AG09309 (cell line): ENCODE results near the gene ARAF.

ENCODE experiments used
- DNase-seq: peaks from one replicate; pipeline ENCODE4 v3.0.0-alpha.2; 2010; ENCODE audit warnings: low read depth
- H3K4me3 ChIP-seq: 2 replicates; pipeline ENCODE4 v1.5.1; 2011; ENCODE audit warnings: mild to moderate bottlenecking, low read depth, low read length, moderate library complexity; ENCODE audit not compliant: control insufficient read depth
- CTCF ChIP-seq: IDR thresholded peaks from 2 replicates; pipeline ENCODE4 v1.5.1; 2011; ENCODE audit warnings: mild to moderate bottlenecking, low read depth, low read length, inconsistent platforms; ENCODE audit not compliant: insufficient read depth, control insufficient read depth; ENCODE audit errors: missing control alignments

ARAF gene

DNA sequence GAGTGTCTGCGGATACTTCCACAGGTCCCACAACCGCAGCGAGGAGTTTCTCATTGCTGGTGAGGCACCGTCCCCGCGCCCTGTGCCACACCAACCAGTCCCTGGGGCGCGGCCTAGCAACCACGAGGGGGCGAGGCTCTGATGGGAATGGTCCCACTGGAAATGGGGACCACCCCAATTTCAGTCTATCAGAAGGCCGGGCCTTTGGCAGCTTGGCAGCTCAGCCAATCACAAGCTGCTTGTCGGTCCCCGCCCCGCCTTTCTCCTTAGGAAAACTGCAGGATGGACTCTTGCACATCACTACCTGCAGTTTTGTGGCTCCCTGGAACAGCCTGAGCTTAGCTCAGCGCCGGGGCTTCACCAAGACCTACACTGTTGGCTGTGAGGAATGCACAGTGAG, 24.3 kb downstream of the ARAF start:
- no peak for TF ChIP-seq CTCF
- no peak for DNase-seq
- H3K4me3 ChIP-seq = no peak overlapping the region

DNA sequence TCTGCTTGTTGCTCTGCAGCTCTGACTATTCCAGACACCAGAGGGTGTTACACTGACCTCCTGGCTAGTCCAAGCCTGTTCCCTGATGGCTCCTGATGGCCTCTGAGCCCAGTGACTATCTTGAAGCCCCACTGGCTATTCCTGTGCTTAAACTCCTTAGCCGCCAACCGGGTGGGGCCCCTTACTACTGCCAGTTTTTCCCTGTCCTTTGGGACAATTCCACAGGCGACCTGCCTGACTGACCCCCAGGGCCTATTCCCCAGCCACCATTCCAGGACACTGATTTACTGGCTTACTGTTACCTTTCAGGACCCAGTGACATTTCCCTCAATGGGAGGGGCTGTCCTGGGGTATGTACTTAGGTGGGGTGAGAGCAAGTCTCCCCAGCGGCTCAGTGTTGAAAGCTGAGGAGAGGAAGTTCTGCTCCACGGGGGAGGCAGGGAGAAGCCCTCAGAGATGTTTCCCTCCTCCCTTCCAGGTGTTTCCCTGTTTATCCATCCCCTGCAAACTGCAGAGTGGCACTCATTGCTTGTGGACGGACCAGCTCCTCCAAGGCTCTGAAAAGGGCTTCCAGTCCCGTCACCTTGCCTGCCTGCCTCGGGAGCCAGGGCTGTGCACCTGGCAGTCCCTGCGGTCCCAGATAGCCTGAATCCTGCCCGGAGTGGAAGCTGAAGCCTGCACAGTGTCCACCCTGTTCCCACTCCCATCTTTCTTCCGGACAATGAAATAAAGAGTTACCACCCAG, 25.2 kb downstream of the ARAF start:
- no peak for TF ChIP-seq CTCF
- no peak for DNase-seq
- no peak overlapping the region for H3K4me3 ChIP-seq

DNA sequence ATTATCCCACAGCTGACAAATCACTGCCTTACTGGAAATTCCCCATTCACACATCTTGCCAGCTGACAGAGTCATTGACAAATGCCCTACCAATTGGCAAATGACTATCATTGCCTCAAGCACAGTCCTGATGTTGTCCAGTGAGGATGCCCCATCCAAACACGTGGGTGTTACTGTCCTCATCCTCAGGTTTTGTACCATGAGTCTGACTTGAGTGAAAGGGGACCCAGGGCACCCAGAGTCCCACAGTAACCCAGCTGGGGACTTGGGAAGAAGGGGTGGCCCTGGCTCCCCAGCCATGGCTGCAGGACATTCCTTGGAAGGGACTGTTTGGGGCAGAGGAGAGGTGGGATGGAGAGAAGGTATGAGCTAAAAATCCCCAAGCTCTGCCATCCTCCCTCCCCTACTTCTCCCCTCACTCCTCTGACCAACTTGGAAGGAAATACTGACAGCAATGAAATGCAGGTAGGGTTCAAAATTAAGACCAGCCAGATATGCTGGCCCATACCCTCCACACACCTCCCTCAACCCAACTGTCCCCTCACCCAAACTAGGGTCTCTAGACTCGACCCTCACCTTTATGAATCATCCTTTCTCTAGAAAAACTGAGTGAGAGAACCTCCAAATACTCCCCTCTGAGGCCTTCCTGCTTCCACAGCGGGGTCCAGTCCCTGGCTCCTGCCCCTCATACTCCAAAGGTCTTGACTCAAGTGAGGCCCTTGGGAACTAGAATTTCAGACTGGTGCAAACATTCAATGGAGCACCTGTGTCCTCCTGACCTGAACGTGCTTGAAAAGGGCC, 26.3 kb downstream of the ARAF start:
- H3K4me3 ChIP-seq = no peak overlapping the region
- TF ChIP-seq CTCF = no peak

DNA sequence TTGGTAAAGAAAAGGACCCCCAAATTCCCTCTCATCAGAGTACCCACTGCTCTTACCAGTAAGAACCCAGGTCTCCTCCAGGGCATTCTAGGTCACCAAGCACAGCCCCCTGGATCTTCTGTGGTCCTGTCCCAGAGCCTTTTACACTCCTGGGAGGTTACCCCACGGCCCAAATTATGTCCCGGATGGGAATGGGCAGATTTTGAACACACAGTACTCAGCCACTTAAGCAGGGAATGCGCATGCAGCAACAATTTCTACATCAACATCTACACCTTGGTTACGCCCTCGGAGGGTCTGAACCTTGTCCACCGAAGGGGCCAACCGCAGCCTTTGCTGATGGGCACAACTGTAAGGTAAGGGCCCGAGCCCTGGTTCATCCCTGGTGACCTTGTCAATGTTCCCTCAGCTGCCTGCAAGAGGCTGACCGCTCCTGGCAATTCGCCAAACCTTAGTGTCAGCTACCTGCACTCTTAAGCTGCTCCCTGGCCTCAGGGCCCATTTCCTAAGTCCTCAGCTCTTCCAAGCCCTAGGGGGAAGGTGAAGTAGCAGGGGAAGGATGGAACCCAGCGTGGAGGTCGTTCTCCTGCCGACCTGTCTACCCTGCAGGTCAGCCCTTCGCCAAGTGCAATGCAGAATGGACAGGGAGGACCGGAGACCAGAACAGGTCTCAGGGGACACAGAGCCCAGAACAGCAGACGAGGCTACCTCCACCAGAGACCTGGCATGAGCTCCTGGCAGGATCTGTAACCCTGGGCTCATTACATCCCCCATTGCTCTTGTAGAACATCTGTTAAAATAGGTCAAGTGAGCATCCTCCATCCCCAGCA, 27.1 kb downstream of the ARAF start:
- no peak for TF ChIP-seq CTCF
- no peak overlapping the region for H3K4me3 ChIP-seq
- DNase-seq = no peak

More for the DNA sequence above, 26.3 kb downstream of the ARAF start:
- no peak for DNase-seq

DNA sequence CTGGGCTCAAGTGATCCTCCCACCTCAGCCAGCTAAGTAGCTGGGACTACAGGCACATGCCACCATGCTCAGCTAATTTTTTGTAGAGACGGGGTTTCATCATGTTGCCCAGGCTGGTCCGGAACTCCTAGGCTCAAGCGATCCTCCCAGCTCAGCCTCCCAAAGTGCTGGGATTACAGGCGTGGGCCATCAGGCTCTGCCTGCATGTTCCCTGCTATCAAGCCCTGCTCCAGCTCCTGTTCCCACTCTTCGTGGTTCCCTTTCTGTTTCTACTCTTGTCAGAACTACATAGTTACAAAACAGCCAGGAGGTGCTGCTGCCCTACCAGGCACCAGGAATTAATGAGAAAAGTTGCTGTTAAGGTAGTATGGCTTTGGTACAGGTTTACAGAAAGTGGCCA, 30.0 kb downstream of the ARAF start:
- TF ChIP-seq CTCF = no peak
- no peak overlapping the region for H3K4me3 ChIP-seq
- no peak for DNase-seq

DNA sequence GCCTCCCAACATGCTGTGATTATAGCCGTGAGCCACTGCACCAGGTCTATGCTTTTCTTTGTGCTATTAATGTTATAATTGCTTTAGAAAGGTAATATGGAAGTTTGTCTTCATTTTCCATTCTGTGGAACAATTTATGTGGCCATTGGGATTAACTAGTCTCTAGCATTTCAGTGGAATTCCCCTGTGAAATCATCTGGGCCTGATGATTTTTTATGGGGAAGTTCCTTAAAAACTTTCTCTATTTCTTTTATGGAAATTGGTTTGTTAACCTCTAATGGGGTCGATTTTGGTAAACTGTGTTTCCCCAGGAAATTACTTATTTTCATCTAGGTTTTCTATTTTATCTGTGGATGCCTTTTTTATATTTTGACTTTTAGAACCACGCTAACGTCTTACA, 32.5 kb downstream of the ARAF start:
- no peak for TF ChIP-seq CTCF
- no peak for DNase-seq
- H3K4me3 ChIP-seq = no peak overlapping the region
